BE2C (cell line): ENCODE results near the gene SLC1A7.

Experiments used
- DNase-seq: peaks from one replicate; pipeline ENCODE4 v3.0.0-alpha.2; 2020
- H3K27me3 ChIP-seq: fragments of 250-450 bp; sonication (Bioruptor Pico); 2 replicates; pipeline ENCODE4 v1.5.1; 2020; ENCODE audit warnings: mild to moderate bottlenecking
- H3K36me3 ChIP-seq: fragments of 250-450 bp; sonication (Bioruptor Pico); 2 replicates; pipeline ENCODE4 v1.5.1; 2020; ENCODE audit warnings: mild to moderate bottlenecking
- H3K4me1 ChIP-seq: fragments of 250-450 bp; sonication (Bioruptor Pico); 2 replicates; pipeline ENCODE4 v1.5.1; 2020
- H3K4me3 ChIP-seq: 2 replicates; pipeline ENCODE4 v1.5.1; 2011; ENCODE audit warnings: low read depth, low read length
- H3K9me3 ChIP-seq: fragments of 250-450 bp; sonication (Bioruptor Pico); 2 replicates; pipeline ENCODE4 v1.5.1; 2020
- TF ChIP-seq, protein P1 (sequence below): IDR thresholded peaks from 2 replicates; pipeline ENCODE4 v1.5.1; 2012; ENCODE audit warnings: mild to moderate bottlenecking, low read depth, low read length

The SLC1A7 gene

DNA sequence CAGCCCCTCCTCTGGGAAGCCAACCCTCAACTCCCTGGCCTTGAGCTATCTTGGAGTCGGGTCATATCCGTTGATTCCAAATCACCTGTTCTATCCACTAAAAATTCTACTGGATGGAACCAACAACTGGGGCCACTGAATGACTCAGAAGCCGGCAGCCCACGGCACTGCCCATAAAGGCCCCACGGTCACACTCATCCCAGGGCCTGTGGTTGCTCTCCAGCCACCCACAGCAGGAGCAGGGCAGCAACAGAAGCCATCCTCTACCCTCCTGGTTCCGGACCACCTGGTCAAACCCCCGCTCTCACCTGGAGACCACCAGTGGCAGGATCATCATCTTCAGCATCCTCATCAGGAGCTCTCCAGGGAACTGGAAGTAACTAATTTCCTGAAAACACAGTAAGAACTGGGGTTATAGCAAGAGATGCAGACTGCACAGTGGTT, 8.4 kb downstream of the SLC1A7 start:
- H3K4me1 ChIP-seq = no peaks in the 10 kb centered on the region
- H3K9me3 ChIP-seq = no peaks in the 10 kb centered on the region
- H3K4me3 ChIP-seq = no peak overlapping the region
- H3K27me3 ChIP-seq = no peaks in the 10 kb centered on the region
- no peak for DNase-seq
- TF ChIP-seq, protein P1, sequence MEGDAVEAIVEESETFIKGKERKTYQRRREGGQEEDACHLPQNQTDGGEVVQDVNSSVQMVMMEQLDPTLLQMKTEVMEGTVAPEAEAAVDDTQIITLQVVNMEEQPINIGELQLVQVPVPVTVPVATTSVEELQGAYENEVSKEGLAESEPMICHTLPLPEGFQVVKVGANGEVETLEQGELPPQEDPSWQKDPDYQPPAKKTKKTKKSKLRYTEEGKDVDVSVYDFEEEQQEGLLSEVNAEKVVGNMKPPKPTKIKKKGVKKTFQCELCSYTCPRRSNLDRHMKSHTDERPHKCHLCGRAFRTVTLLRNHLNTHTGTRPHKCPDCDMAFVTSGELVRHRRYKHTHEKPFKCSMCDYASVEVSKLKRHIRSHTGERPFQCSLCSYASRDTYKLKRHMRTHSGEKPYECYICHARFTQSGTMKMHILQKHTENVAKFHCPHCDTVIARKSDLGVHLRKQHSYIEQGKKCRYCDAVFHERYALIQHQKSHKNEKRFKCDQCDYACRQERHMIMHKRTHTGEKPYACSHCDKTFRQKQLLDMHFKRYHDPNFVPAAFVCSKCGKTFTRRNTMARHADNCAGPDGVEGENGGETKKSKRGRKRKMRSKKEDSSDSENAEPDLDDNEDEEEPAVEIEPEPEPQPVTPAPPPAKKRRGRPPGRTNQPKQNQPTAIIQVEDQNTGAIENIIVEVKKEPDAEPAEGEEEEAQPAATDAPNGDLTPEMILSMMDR = no peak
- no peaks in the 10 kb centered on the region for H3K36me3 ChIP-seq

DNA sequence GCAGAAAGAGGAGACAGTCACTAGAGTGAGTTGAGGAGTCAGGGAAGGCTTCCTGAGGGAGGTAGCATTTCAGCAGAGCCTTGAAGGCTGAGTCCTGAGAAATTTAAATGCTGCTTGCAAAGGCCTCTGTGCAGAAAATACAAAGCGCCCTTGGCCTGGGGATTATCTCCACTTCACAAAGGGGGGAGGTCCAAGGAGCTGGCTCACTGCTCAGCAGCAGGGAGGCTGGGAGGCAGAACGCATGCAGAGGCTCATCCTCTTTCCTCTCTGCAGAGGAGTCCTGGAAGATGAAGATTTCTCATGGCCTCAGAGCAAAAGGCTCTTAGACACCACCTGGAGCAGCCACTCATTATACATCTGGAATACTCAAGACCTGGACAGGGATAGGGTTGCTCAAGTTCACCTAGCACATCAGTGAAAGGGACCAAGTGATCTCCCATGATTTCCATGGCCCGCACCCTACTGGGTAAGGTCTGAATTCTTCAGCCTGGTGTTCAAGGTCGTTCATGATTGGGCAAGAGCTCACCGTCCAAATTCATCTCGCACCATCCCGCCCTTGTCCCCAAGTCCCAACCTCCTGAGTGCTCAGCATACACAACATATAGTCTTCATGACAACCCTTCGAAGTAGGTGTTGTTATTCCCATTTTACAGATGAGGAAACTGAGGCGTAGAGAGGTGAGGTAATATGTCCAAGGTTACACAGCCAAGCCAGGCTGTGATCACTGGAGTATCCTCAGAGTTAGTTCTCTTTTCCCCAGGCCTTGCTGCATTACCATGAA, 9.0 kb downstream of the SLC1A7 start:
- Histone ChIP-seq H3K36me3 (no peaks in the 10 kb centered on the region), H3K4me1 (no peaks in the 10 kb centered on the region), H3K27me3 (no peaks in the 10 kb centered on the region), H3K4me3 (no peak overlapping the region), H3K9me3 (no peaks in the 10 kb centered on the region)
- no peak for DNase-seq
- TF ChIP-seq, protein P1 = no peak

DNA sequence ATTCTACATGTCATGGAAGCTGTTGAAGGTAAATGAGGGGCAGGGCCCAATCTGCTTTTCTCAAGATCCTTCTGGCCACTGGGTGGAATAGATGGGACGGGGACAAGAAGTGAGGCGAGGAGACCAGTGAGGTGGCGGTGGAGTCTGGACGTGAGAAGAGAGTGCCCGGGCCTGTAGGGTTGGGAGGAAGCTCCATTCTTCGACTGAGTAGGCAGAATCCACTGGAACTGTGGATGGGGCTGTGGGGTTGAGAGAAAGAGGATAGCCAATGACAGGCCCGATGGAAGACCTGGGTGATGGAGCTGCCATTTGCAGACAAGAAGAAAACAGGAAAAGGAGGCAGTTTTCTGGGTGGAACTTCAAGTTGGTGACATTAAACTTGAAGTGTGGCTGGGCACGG, 10.3 kb downstream of the SLC1A7 start:
- Histone ChIP-seq H3K9me3 (no peaks in the 10 kb centered on the region), H3K4me1 (no peaks in the 10 kb centered on the region), H3K27me3 (no peaks in the 10 kb centered on the region), H3K4me3 (no peak overlapping the region), H3K36me3 (no peaks in the 10 kb centered on the region)
- TF ChIP-seq, protein P1 = no peak
- no peak for DNase-seq

DNA sequence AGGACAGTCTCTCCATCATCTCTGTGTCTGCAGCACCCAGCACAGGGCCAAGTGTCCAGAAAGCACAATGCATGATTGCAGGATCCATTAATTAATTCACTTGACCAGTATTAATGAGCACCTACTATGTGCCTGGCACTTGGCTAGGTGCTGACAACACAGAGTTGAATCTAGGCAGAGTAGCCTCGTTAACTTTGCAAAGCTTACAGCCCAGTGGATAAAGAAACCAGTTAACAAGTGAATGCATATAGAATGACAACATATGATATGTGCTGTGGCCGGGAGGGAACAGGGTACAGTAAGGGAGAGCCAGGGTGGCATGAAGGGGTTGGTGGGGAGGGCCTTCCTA, 10.9 kb downstream of the SLC1A7 start:
- Histone ChIP-seq H3K4me1 (no peaks in the 10 kb centered on the region), H3K4me3 (no peak overlapping the region), H3K36me3 (no peaks in the 10 kb centered on the region), H3K9me3 (no peaks in the 10 kb centered on the region), H3K27me3 (no peaks in the 10 kb centered on the region)
- DNase-seq = no peak
- TF ChIP-seq, protein P1 = no peak

DNA sequence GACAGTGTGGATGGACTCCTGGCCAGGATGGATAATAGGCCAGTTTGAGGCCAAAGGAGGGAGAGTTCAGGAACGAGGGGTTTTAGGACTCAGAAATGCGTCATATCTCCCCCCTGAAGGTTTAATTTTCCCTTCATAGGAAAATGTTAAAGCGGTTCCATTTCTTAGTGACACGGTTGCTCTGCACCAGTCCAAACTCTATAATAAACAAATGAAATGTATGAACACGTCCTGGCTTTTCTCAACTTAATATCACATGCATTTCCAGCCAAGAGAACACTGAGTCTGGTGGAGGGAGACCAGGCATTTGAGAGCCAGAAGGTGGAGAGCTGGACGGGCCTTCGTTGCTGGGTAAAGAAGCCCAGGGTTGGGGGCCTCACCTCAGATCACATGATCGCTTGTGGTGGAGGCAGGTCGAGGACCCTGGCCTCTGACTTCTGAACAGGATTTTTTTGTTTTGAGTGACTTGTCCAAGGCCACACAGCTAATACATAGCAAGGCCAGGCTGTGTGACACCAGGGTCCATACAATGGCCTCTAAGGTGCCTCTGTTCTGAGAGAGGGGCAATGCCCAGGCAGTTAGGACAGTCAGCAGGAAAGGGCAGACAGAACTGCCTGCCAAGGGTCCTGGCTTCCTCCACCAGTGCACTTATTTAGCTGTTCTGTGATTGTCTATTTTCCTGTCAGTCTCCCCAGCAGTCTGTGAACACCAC, 11.4 kb downstream of the SLC1A7 start:
- Histone ChIP-seq H3K4me3 (no peak overlapping the region), H3K27me3 (no peaks in the 10 kb centered on the region), H3K4me1 (no peaks in the 10 kb centered on the region), H3K9me3 (no peaks in the 10 kb centered on the region), H3K36me3 (no peaks in the 10 kb centered on the region)
- DNase-seq = no peak
- TF ChIP-seq, protein P1 = no peak

DNA sequence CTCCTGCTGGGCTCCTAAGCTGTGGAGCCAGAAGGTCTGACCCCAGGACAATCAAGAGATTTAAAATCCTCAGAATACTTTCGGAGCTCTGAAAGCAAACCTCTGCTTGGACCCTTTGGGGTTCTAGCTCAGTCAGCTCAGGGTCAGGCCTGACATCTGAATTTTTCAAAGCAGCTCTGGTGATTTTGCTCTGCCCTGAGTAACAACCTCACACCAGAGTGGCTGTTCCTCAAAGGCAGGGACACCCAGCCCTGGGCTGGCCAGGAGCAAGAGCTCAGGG, 11.9 kb downstream of the SLC1A7 start:
- Histone ChIP-seq H3K36me3 (no peaks in the 10 kb centered on the region), H3K9me3 (no peaks in the 10 kb centered on the region), H3K4me1 (no peaks in the 10 kb centered on the region), H3K27me3 (no peaks in the 10 kb centered on the region), H3K4me3 (no peak overlapping the region)
- no peak for DNase-seq
- TF ChIP-seq, protein P1 = no peak
